Activated CD8-positive, alpha-beta memory T cell treated with anti-CD3 and anti-CD28 coated beads, Interleukin-2, amount 50 U/mL, for 24 hours (primary cell): ENCODE measurements around the gene FBXO17.
"Not testable (repeated sequence)": the region's sequence is repeated elsewhere in the genome, so short reads cannot be mapped to it uniquely, and the experiment has no call there.

ENCODE experiments used
- DNase-seq: peaks from one replicate; pipeline ENCODE4 v3.0.0-alpha.2; 2020; ENCODE audit errors: extremely low read depth

The FBXO17 gene

DNA sequence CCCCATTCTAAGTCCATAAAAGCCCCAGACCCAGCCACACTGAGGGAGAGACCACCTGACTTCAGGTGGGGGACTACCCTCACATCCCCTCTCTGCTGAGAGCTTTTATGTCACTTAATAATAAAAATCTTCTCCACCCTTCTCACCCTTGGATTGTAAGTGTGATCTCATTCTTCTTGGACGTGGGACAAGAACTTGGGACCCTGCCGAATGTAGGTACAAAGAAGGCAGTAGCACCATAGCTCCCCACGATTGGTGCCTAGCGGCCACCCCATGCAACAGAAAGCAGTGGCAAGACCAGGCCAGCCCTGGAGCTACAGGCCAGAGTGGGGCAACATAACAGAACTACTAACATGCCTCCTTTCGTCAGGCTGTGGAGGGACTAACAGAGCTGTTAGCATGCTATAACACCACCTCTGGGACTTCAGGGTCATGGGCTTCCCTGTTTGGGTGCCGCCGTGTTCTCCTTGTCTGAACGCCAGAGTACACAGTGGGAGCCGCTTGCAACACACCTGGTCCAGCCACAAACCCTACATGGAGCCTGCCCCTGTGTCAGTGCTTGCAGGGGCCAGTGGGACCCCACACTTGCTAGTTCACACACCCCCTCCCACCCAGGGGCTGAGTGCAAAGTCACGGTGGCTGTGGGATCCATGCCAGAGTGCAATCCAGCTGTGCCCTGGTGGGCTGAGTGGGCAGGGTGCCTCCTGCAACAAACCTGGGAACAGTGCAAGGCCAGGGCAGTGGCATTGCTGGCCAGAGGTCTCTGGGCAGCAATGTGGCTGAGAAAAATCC, 5.2 kb upstream of the FBXO17 start:
- DNase-seq = no peak

DNA sequence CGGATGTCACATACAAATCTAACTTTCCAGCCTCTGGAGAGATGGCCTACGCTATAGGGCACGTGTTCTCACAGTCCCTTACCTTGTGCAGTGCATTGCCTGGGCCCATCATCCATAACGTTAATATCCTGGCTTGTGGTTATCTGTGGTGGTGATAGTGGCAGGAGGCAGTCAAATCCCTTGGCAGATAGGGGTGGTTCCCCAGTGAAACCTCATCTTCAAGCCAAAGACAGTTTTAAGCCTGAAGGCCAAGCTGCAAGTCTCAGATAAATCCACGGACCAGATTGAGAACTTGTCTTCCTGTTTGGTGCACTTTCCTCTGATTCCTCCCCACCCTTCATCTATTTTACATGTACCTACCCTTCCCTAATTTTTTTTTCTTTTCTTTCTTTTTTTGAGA, 4.3 kb upstream of the FBXO17 start:
- DNase-seq = no peak

GRCh38 chr19:38978326-38978689, 2.8 kb upstream of the FBXO17 start:
- no peak for DNase-seq

- DNase-seq = peak; percentile 42
Observed at GRCh38 chr19:38977445-38978325, 2.1 kb upstream of the FBXO17 start.

- no peak for DNase-seq
Observed at GRCh38 chr19:38975861-38976271, 324 bp upstream of the FBXO17 start.

GRCh38 chr19:38974624-38975213, 823 bp downstream of the FBXO17 start:
- no peak for DNase-seq

GRCh38 chr19:38971672-38972071, 3.9 kb downstream of the FBXO17 start:
- no peak for DNase-seq

DNA sequence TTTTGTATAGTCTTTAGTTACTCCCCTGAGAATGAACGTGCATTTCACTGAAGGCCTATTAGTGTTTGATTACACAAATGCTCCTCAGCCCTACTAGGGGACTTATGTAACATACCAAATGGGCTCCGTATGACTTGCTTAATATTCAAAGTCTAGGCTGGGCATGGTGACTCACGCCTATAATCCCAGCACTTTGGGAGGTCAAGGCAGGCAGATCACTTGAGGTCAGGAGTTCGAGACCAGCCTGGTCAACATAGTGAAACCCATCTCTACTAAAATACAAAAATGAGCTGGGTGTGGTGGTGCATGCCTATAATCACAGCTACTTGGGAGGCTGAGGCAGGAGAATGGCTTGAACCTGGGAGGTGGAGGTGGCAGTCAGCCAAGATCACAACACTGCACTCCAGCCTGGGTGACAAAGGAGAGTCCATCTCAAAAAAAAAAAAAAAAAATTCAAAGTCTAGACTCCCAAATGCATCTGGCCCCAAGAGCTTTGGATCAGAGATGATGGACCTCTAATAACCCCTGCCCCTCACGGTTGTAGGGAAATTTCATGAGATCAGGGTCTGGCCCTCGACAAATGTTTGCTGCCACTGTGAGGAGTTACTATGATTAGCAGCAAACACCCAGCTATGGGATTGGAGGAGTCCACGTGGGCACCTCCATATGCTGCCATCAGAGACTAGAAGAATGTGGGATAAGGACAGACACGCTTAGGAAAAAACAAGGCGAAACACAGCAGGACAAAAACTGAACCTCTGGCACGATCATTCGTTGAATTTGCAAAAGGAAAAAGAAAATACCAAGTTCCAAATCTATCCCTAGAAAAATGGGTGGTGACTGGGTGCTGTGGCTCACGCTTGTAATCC, 4.6 kb downstream of the FBXO17 start:
- no peak for DNase-seq

GRCh38 chr19:38966149-38966548, 9.4 kb downstream of the FBXO17 start:
- not testable (repeated sequence) for DNase-seq

- no peak for DNase-seq
Observed at GRCh38 chr19:38964738-38965137, 10.8 kb downstream of the FBXO17 start.

DNA sequence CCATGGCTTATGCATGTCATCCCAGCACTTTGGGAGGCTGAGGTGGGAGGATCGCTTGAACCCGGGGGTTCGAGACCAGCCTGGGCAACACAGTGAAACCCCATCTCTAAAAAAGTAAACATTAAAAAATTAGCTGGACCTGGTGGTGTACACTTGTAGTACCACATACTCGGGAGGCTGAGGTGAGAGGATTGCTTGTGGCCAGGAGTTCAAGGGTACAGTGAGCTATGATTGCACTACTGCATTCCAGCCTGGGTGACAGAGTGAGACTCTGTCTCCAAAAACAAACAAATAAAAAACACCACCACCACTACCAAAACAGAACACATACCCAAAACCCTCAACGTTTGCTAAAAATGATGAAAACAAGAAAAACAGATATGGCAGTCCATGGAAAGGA, 15.9 kb downstream of the FBXO17 start:
- DNase-seq = no peak

GRCh38 chr19:38958301-38958700, 17.2 kb downstream of the FBXO17 start:
- no peak for DNase-seq

DNA sequence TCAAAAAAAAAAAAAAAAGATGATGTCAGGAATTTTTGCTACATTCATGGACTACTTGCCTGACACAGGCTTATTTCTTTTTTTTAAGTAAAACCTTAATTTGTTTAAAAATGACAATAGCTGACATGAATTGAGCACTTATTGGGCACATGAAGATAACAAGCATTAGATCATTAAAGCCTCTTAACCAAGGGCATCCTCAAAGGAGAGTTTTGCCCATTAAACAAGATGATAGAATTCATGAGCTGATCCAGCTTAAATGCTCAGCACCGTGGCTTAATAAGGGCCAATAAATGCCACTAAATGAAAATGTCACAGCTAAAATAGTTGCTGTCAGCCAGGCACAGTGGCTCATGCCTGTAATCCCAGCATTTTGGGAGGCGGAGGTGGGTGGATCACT, 19.3 kb downstream of the FBXO17 start:
- no peak for DNase-seq

GRCh38 chr19:38953677-38954076, 21.9 kb downstream of the FBXO17 start:
- DNase-seq = no peak

DNA sequence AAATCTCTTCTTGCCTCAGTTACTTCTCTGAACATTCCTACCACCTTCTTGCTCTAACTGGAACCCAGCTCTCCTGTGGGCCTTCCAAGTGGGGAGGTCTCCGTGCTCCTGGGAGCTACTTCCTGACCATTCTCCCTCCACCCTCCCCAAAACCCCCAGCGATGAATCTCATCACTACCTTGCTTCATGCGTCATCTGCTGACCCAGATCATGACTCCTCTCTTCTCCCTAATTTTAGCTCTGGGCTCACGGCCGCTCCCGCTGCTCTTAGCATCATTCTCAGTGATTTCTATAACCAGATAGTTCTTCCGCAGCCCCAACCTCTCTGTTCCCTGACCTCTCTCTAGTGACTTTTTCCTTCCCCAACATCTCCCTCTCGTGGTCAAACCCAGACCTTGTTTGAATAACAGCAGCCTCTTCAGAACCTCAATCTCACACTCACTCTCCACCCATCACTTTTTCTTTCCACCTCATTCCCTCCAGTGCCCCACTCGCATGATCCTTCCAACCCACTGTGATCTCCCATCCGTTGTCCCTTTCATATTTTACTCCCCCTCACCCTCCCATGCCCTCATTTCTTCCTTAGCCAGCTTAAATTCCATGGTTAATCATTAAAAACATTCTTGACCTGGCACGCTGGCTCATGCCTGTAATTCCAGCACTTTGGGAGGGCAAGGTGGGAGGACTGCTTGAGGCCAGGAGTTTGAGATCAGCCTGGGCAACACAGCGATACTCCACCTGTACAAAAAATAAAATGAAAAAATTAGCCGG, 23.0 kb downstream of the FBXO17 start:
- DNase-seq = no peak

GRCh38 chr19:38951187-38951586, 24.4 kb downstream of the FBXO17 start:
- DNase-seq = no peak

DNA sequence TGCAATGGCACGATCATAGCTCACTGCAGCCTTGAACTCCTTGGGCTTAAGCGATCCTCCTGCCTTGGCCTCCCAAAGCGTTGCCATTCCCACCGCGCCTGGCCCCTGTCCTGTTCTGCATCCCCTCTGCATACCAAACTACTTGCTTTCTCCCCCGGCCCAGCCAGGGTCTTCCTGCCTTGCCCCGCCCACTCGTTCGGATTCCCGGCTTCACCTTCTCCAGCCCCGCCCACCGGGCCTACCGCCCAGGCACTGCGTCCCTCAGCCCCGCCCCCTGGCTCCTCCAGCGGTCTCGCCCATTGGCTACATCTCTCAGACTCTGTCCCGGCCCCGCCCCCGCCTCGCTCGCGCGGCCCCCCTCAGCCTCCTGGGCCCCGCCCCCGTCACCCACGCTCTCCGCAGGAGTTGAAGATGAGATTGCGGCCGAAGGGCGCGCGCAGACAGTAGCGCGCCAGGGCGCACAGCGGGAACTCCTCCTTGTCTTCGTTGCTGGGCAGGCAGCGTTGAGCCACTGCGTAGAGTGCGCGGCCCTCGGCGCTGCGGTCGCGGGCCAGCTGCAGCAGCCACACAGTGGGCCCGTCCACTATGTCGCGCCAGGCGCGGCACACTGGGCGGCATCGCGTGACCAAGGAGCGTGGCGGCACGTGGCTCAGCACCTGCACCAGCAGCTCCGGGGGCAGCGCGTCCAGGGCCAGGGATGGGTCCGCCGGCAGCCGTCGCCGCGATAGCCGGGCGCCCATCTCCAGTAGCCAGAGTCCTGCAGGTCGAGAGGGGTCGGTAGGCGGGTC, 25.8 kb downstream of the FBXO17 start:
- DNase-seq = peak; percentile 73

DNA sequence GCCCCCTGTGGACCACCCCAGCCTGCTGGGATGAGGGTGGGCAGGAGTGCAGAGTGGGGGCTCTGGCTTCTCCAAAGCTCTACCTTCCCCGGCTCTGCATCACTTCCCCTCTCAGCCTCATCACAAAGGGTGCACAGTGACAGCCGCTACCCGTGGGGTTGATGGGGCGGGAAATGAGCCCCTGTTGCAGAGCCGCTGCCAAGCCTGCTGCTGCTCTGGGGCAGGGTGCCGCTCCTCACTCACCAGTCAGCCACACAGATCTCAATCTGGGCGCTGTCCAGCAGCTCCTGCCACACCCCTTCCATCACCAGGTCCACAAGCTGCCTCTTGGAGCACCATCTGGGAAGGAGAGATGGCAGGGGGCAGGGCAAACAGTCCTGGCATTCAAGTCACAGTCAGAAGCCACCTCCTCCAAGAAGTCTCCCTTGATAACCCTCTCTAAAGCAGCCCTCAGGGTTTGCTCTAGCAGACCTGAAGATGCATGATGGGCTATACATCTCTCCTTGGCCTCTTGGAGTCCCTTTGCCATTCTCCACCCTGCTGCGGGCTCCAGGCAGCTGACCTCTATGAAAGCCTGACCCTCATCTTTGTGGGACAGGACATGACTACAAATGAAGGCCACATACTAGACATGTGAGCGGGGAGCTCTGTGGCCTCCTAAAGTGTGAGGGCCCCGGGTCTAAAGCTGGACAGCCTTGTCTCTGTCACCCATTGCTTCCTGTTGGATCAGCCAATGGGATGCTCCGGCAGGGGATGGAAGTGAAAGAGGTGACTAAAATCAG, 29.1 kb downstream of the FBXO17 start:
- no peak for DNase-seq

DNA sequence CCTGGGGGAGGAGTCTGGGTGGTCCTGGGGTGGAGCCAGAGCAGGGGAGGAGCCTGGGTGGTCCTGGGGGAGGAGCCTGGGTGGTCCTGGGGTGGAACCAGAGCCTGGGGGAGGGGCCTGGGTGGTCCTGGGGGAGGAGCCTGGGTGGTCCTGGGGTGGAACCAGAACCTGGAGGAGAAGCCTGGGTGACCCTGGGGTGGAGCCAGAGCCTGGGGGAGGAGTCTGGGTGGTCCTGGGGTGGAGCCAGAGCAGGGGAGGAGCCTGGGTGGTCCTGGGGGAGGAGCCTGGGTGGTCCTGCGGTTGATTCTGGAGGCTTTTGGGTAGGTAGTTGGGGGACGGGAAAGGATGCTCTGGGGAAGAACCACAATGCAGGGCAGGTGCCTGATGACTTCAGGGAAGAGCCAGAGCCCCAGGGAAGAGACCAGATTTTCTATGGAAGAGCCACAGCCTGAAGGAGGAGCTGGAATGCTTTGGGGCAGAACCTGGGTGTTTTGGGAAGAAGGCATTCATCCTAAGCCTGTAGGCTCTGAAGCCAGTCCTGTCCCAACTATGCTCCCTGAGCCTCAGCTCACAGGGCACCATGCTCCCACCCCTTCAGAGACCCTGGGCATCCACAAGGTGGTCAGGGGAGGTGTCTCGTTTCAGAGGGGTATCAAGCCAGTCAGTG, 29.8 kb downstream of the FBXO17 start:
- DNase-seq = no peak
